ENCODE results near the gene WASF2. TPM values are rescaled to one million over a fixed set of nuclear protein-coding genes. Genes with fewer than 3 reads are reported as not detected.
"Not testable (repeated sequence)": the region's sequence is repeated elsewhere in the genome, so short reads cannot be mapped to it uniquely, and the experiment has no call there.

Gene WASF2
- total RNA-seq, 1 experiment from 2014 or later: 65.9 TPM

DNA sequence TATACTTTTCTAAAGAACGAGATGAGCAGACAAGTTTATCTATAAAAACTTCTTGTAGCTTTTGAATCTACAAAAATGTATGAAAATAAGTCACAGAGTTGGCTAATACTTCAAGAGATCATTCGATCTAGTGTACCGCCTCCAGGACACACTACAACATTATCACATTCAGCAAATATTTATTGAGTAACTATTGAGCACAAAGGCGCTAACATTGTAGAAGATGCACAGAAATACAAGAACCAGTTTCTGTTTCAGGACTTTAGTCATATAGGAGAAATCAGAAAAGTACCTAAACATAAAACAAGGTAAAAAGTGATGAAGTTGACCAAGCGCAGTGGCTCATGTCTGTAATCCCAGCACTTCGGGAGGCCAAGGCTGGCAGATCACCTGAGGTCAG is 20.6 kb downstream of the WASF2 start:
- H3K79me2 ChIP-seq (ENCODE audit: insufficient read depth, low read length): peaks cover 11% of the 10 kb centered on the region; the same call in 1 of the 2 replicates
- no peak overlapping the region for H4K91ac ChIP-seq (ENCODE audit: insufficient read length, low read depth, low read length)
- no peak overlapping the region for H2AFZ ChIP-seq (ENCODE audit: low read length)
- no peak overlapping the region for H3T11ph ChIP-seq (ENCODE audit: low read length)
- no peaks in the 10 kb centered on the region for H3K9me3 ChIP-seq (ENCODE audit: control insufficient read depth, low read depth, low read length)
- no peaks in the 10 kb centered on the region; the same call in 1 of the 2 replicates for H3K4me1 ChIP-seq (ENCODE audit: insufficient read depth, low read length)
- no peaks in the 10 kb centered on the region for H3K27me3 ChIP-seq (ENCODE audit: insufficient read depth, low read length)
- no peak overlapping the region for H3K18ac ChIP-seq (ENCODE audit: insufficient read length, low read depth, low read length)
- no peaks in the 10 kb centered on the region for H3K23me2 ChIP-seq (ENCODE audit: insufficient read length, low read depth, low read length, poor library complexity, severe bottlenecking)
- TF ChIP-seq, protein P1, sequence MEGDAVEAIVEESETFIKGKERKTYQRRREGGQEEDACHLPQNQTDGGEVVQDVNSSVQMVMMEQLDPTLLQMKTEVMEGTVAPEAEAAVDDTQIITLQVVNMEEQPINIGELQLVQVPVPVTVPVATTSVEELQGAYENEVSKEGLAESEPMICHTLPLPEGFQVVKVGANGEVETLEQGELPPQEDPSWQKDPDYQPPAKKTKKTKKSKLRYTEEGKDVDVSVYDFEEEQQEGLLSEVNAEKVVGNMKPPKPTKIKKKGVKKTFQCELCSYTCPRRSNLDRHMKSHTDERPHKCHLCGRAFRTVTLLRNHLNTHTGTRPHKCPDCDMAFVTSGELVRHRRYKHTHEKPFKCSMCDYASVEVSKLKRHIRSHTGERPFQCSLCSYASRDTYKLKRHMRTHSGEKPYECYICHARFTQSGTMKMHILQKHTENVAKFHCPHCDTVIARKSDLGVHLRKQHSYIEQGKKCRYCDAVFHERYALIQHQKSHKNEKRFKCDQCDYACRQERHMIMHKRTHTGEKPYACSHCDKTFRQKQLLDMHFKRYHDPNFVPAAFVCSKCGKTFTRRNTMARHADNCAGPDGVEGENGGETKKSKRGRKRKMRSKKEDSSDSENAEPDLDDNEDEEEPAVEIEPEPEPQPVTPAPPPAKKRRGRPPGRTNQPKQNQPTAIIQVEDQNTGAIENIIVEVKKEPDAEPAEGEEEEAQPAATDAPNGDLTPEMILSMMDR (conservative IDR thresholded peaks at IDR 0.05): no peak
- Mint-ChIP-seq H3K9me3 (no peaks in the 10 kb centered on the region), H3K4me1 (peaks cover 13 to 16% of the 10 kb centered on the region in 2 experiments), H3K27me3 (ENCODE audit: low read depth) (no peaks in the 10 kb centered on the region), H3K27ac (0 out of 7 replicates have a peak overlapping the region, but pooled peaks of 1 of the 3 experiments have one; percentile 18), H3K4me3 (no peak overlapping the region), H3K36me3 (ENCODE audit: insufficient read depth in 1 of 3, low read depth in 3 of 3) (peaks cover 0 to 11% (median 5%) of the 10 kb centered on the region in 3 experiments; a peak in 5 of 7 replicates)
- no peak for DNase-seq
- H3K27ac ChIP-seq (ENCODE audit: insufficient read length, low read depth, low read length): no peak overlapping the region
- no peak overlapping the region for H3K4me2 ChIP-seq (ENCODE audit: insufficient read depth, insufficient read length, low read length)
- H4K8ac ChIP-seq (replicated peaks; ENCODE audit: insufficient read length, low read depth, low read length): no peak overlapping the region
- H4K5ac ChIP-seq (ENCODE audit: insufficient read length, low read depth, low read length): no peak overlapping the region
- peaks cover 22% of the 10 kb centered on the region for H3K79me1 ChIP-seq (ENCODE audit: insufficient read depth, low read depth, low read length, poor library complexity, severe bottlenecking)
- no CpG with 5 or more reads among the region's 6 CpGs for WGBS (ENCODE audit: extremely low coverage, insufficient read length, low lambda C conversion rate)
- no peak overlapping the region for H3K56ac ChIP-seq (ENCODE audit: insufficient read length, low read depth, low read length)
- no peak overlapping the region for H2BK5ac ChIP-seq (ENCODE audit: insufficient read length, low read length)
- no peak overlapping the region for H2BK20ac ChIP-seq (ENCODE audit: low read depth, low read length, poor library complexity, severe bottlenecking)
- no peak overlapping the region for H3K23ac ChIP-seq (ENCODE audit: insufficient read length, low read depth, low read length)
- no peak overlapping the region for H3K9ac ChIP-seq (ENCODE audit: extremely low read depth, insufficient read length, low read length)
- H4K20me1 ChIP-seq (ENCODE audit: control insufficient read depth, insufficient read depth, insufficient read length): no peaks in the 10 kb centered on the region
- no peak overlapping the region for H2BK120ac ChIP-seq (ENCODE audit: low read depth, low read length, poor library complexity, severe bottlenecking)
- no peak overlapping the region for H2AK5ac ChIP-seq (ENCODE audit: insufficient read length, low read length)
- no peak overlapping the region for H3K4ac ChIP-seq (ENCODE audit: low read depth, low read length)
- no peak overlapping the region for H3K14ac ChIP-seq (ENCODE audit: insufficient read depth, low read length)
- H2BK15ac ChIP-seq (ENCODE audit: low read depth, low read length): no peak overlapping the region
- no peak overlapping the region for H2BK12ac ChIP-seq (ENCODE audit: insufficient read length, low read depth, low read length)

DNA sequence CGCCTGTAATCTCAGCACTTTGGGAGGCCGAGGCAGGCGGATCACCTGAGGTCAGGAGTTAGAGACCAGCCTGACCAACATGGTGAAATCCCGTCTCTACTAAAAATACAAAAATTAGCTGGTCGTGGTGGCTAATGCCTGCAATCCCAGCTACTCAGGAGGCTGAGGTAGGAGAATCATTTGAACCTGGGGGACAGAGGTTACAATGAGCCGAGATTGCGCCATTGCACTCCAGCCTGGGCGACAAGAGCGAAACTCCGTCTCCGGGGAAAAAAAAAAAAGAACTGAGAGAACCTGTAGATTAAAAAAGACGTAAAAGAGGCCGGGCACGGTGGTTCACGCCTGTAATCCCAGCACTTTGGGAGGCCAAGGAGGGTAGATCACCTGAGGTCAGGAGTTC is 21.6 kb downstream of the WASF2 start:
- not testable (repeated sequence) for H3K23me2 ChIP-seq (ENCODE audit: insufficient read length, low read depth, low read length, poor library complexity, severe bottlenecking); H4K91ac ChIP-seq (ENCODE audit: insufficient read length, low read depth, low read length); H3K18ac ChIP-seq (ENCODE audit: insufficient read length, low read depth, low read length); H3K14ac ChIP-seq (ENCODE audit: insufficient read depth, low read length); H3K4me2 ChIP-seq (ENCODE audit: insufficient read depth, insufficient read length, low read length); H3K56ac ChIP-seq (ENCODE audit: insufficient read length, low read depth, low read length); H3K4me1 ChIP-seq (ENCODE audit: insufficient read depth, low read length); H3K9ac ChIP-seq (ENCODE audit: extremely low read depth, insufficient read length, low read length); DNase-seq; H3K4me3 Mint-ChIP-seq; H3K9me3 Mint-ChIP-seq; H3K27me3 Mint-ChIP-seq (ENCODE audit: low read depth); H4K20me1 ChIP-seq (ENCODE audit: control insufficient read depth, insufficient read depth, insufficient read length); H3K4me1 Mint-ChIP-seq; H2BK15ac ChIP-seq (ENCODE audit: low read depth, low read length); H4K5ac ChIP-seq (ENCODE audit: insufficient read length, low read depth, low read length); H3K27me3 ChIP-seq (ENCODE audit: insufficient read depth, low read length); H2BK20ac ChIP-seq (ENCODE audit: low read depth, low read length, poor library complexity, severe bottlenecking); H4K8ac ChIP-seq (replicated peaks; ENCODE audit: insufficient read length, low read depth, low read length); H3K27ac ChIP-seq (ENCODE audit: insufficient read length, low read depth, low read length); H3K23ac ChIP-seq (ENCODE audit: insufficient read length, low read depth, low read length); H3K4ac ChIP-seq (ENCODE audit: low read depth, low read length); H3K79me2 ChIP-seq (ENCODE audit: insufficient read depth, low read length); H2BK120ac ChIP-seq (ENCODE audit: low read depth, low read length, poor library complexity, severe bottlenecking); H3K9me3 ChIP-seq (ENCODE audit: control insufficient read depth, low read depth, low read length); H2BK12ac ChIP-seq (ENCODE audit: insufficient read length, low read depth, low read length); H2AK5ac ChIP-seq (ENCODE audit: insufficient read length, low read length); H2BK5ac ChIP-seq (ENCODE audit: insufficient read length, low read length); H3T11ph ChIP-seq (ENCODE audit: low read length); H2AFZ ChIP-seq (ENCODE audit: low read length)
- no CpG with 5 or more reads among the region's 15 CpGs for WGBS (ENCODE audit: extremely low coverage, insufficient read length, low lambda C conversion rate)
- Mint-ChIP-seq H3K27ac (peak overlapping the region; percentile 48 to 76 (median 66); a peak in 2 of 7 replicates), H3K36me3 (ENCODE audit: insufficient read depth in 1 of 3, low read depth in 3 of 3) (peaks cover 0 to 11% (median 5%) of the 10 kb centered on the region in 3 experiments; a peak in 5 of 7 replicates)
- H3K79me1 ChIP-seq (ENCODE audit: insufficient read depth, low read depth, low read length, poor library complexity, severe bottlenecking): peaks cover 20% of the 10 kb centered on the region
